GM06990 (cell line): ENCODE data around the gene PPHLN1.
"Not testable (repeated sequence)": the region's sequence is repeated elsewhere in the genome, so short reads cannot be mapped to it uniquely, and the experiment has no call there.

Experiments used
- DNase-seq: peaks from one replicate; pipeline ENCODE4 v3.0.0-alpha.2; 2011; ENCODE audit not compliant: insufficient read length; ENCODE audit errors: extremely low read depth
- H3K27me3 ChIP-seq: replicated peaks from 2 replicates; pipeline ENCODE4 v1.6.0; 2011; ENCODE audit warnings: low read length; ENCODE audit not compliant: control insufficient read depth, insufficient read depth
- H3K36me3 ChIP-seq: 2 replicates; pipeline ENCODE4 v1.5.1; 2011; ENCODE audit warnings: low read length; ENCODE audit not compliant: control insufficient read depth, insufficient read depth
- H3K4me3 ChIP-seq: replicated peaks from 2 replicates; pipeline ENCODE4 v1.5.1; 2011; ENCODE audit warnings: low read depth, mild to moderate bottlenecking, control low read depth, low read length
- CTCF ChIP-seq: IDR thresholded peaks from 2 replicates; pipeline ENCODE4 v1.5.1; 2011; ENCODE audit warnings: low read length, control low read depth, mild to moderate bottlenecking, inconsistent platforms; ENCODE audit not compliant: insufficient read depth, poor library complexity, severe bottlenecking

The PPHLN1 gene

GRCh38 chr12:42382013-42382696 lies 56.2 kb downstream of the PPHLN1 start:
- DNase-seq, result no peak
- Histone ChIP-seq H3K27me3 (no peaks in the 10 kb centered on the region), H3K36me3 (peaks cover 1% of the 10 kb centered on the region), H3K4me3 (no peak overlapping the region)
- no peak for TF ChIP-seq CTCF

GRCh38 chr12:42385326-42385841 lies 59.4 kb downstream of the PPHLN1 start:
- DNase-seq, result no peak
- TF ChIP-seq CTCF, result no peak
- Histone ChIP-seq H3K36me3 (peaks cover 3% of the 10 kb centered on the region), H3K27me3 (no peaks in the 10 kb centered on the region), H3K4me3 (no peak overlapping the region)

- no peak for TF ChIP-seq CTCF
- Histone ChIP-seq H3K27me3 (no peaks in the 10 kb centered on the region), H3K36me3 (peaks cover 3% of the 10 kb centered on the region), H3K4me3 (no peak overlapping the region)
- DNase-seq, result no peak
Measured at GRCh38 chr12:42386308-42386707, 60.3 kb downstream of the PPHLN1 start.

- H3K27me3 ChIP-seq, DNase-seq, H3K4me3 ChIP-seq, H3K36me3 ChIP-seq: not testable (repeated sequence)
Measured at GRCh38 chr12:42388086-42388485, 62.1 kb downstream of the PPHLN1 start.

- no peak for DNase-seq
- no peaks in the 10 kb centered on the region for H3K27me3 ChIP-seq
- no peak for TF ChIP-seq CTCF
Measured at GRCh38 chr12:42394429-42394828, 68.5 kb downstream of the PPHLN1 start.

GRCh38 chr12:42396473-42397259 lies 70.7 kb downstream of the PPHLN1 start:
- H3K27me3 ChIP-seq, result no peaks in the 10 kb centered on the region
- peaks cover 5% of the 10 kb centered on the region for H3K36me3 ChIP-seq
- TF ChIP-seq CTCF, result no peak
- no peak overlapping the region for H3K4me3 ChIP-seq
- DNase-seq, result no peak

More at GRCh38 chr12:42394429-42394828, 68.5 kb downstream of the PPHLN1 start:
- Histone ChIP-seq H3K36me3 (0 out of 2 replicates have a peak, but pooled peaks cover 2% of the 10 kb centered on the region), H3K4me3 (no peak overlapping the region)
